ENCODE results near the gene SLC4A3.
A peak's percentile ranks its signal among the peaks of the same experiment; 100 is the strongest.

SLC4A3 gene

GRCh38 chr2:219687272-219687671 is 59.8 kb downstream of the SLC4A3 start:
- DNase-seq, result no peak
- Histone ChIP-seq H3K36me3 (no peaks in the 10 kb centered on the region), H3K27ac (no peak overlapping the region), H3K4me3 (ENCODE audit: low read depth, low read length) (no peak overlapping the region), H3K9me3 (ENCODE audit: severe bottlenecking) (peaks cover 5% of the 10 kb centered on the region), H3K27me3 (ENCODE audit: insufficient read depth, low read depth, severe bottlenecking) (no peaks in the 10 kb centered on the region)
- no peak for TF ChIP-seq CTCF (IDR thresholded peaks at IDR 0.05; ENCODE audit: low read depth, low read length)

- TF ChIP-seq CTCF (IDR thresholded peaks at IDR 0.05; ENCODE audit: low read depth, low read length), result no peak
- H3K4me3 ChIP-seq (ENCODE audit: low read depth, low read length), result no peak overlapping the region
- DNase-seq, result no peak
- no peaks in the 10 kb centered on the region for H3K27me3 ChIP-seq (ENCODE audit: insufficient read depth, low read depth, severe bottlenecking)
- no peaks in the 10 kb centered on the region for H3K36me3 ChIP-seq
- H3K9me3 ChIP-seq (ENCODE audit: severe bottlenecking), result peaks cover 5% of the 10 kb centered on the region
- H3K27ac ChIP-seq, result no peak overlapping the region
These were observed 60.6 kb downstream of the SLC4A3 start for GRCh38 chr2:219687882-219688559.

GRCh38 chr2:219688560-219689445 is 61.4 kb downstream of the SLC4A3 start:
- Histone ChIP-seq H3K9me3 (ENCODE audit: severe bottlenecking) (no peaks in the 10 kb centered on the region), H3K27ac (no peak overlapping the region), H3K4me3 (ENCODE audit: low read depth, low read length) (no peak overlapping the region), H3K36me3 (no peaks in the 10 kb centered on the region), H3K27me3 (ENCODE audit: insufficient read depth, low read depth, severe bottlenecking) (no peaks in the 10 kb centered on the region)
- DNase-seq, result no peak
- TF ChIP-seq CTCF (IDR thresholded peaks at IDR 0.05; ENCODE audit: low read depth, low read length), result no peak

GRCh38 chr2:219689676-219690628 is 62.5 kb downstream of the SLC4A3 start:
- H3K36me3 ChIP-seq, result no peaks in the 10 kb centered on the region
- TF ChIP-seq CTCF (IDR thresholded peaks at IDR 0.05; ENCODE audit: low read depth, low read length), result peak; percentile 51
- H3K27ac ChIP-seq, result no peak overlapping the region
- H3K4me3 ChIP-seq (ENCODE audit: low read depth, low read length), result no peak overlapping the region
- no peaks in the 10 kb centered on the region for H3K27me3 ChIP-seq (ENCODE audit: insufficient read depth, low read depth, severe bottlenecking)
- DNase-seq, result peak; percentile 51
- H3K9me3 ChIP-seq (ENCODE audit: severe bottlenecking), result no peaks in the 10 kb centered on the region

- H3K9me3 ChIP-seq (ENCODE audit: severe bottlenecking), result no peaks in the 10 kb centered on the region
- H3K27me3 ChIP-seq (ENCODE audit: insufficient read depth, low read depth, severe bottlenecking), result no peaks in the 10 kb centered on the region
- H3K36me3 ChIP-seq, result no peaks in the 10 kb centered on the region
- H3K27ac ChIP-seq, result no peak overlapping the region
- TF ChIP-seq CTCF (IDR thresholded peaks at IDR 0.05; ENCODE audit: low read depth, low read length), result no peak
- no peak overlapping the region for H3K4me3 ChIP-seq (ENCODE audit: low read depth, low read length)
- DNase-seq, result no peak
These were observed 64.1 kb downstream of the SLC4A3 start for GRCh38 chr2:219691571-219691970.
